ENCODE data around the gene MYO1B.

Gene MYO1B

GRCh38 chr2:191459158-191459557 is 214.0 kb downstream of the MYO1B start:
- no peak for DNase-seq (ENCODE audit: low spot score)

DNA sequence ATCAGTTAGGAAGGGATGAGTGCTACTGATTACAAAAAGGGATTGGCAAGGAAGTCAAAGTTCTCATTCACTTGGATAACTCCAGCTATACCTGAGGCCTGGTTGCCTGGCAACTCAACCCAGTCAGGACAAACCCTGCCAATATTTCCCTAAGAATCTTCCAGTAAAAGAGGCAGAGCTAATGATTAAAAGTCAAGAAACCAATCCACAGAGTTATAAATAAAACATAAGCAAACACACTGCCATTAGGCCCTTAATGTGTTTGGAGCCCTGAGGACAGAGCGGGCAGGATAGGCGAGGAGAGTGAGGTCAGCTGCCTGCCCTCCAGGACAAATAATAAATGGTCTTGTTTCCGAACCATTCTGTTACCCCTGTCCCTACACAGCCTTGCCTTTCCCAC is 217.2 kb downstream of the MYO1B start:
- no peak for DNase-seq (ENCODE audit: low spot score)

GRCh38 chr2:191463790-191464189 is 218.6 kb downstream of the MYO1B start:
- no peak for DNase-seq (ENCODE audit: low spot score)

- DNase-seq (ENCODE audit: low spot score): peak; percentile 18
Measured at GRCh38 chr2:191465766-191466420, 220.7 kb downstream of the MYO1B start.

GRCh38 chr2:191467113-191467512 is 221.9 kb downstream of the MYO1B start:
- DNase-seq (ENCODE audit: low spot score): no peak

- no peak for DNase-seq (ENCODE audit: low spot score)
Measured at GRCh38 chr2:191470306-191470705, 225.1 kb downstream of the MYO1B start.

- peak; percentile 25 for DNase-seq (ENCODE audit: low spot score)
Measured at GRCh38 chr2:191474464-191474863, 229.3 kb downstream of the MYO1B start.
